ENCODE results near the gene FRMD4A. TPM values are rescaled to one million over a fixed set of nuclear protein-coding genes. Genes with fewer than 3 reads are reported as not detected.

Gene FRMD4A
- total and polyA plus RNA-seq, 2 experiments from 2014 or later: 5.4 to 10.3 TPM

DNA sequence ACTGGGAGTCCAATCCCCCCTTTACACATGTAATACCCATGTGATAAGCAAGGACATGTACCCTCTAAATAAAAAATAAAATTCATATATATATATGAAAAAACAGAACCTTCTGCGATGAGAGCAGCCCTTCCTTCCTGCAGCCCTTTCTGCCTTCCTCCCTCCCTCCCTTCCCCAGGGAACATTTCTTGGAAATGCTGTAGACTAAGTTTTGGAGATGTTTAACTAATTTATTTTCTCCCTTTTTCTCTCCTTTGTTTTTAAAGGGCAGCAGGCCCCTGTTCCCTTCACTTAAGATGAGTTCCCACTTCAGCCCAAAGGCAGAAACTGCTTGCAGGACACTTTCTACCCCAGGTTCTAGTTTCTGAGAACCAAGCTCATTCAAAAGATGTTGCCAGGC, 179.2 kb downstream of the FRMD4A start:
- Histone ChIP-seq H3K27me3 (peaks cover 4% of the 10 kb centered on the region), H3K27ac (no peak overlapping the region), H3K9me3 (ENCODE audit: low read depth) (no peaks in the 10 kb centered on the region), H3K9me2 (replicated peaks; ENCODE audit: insufficient read depth) (no peaks in the 10 kb centered on the region), H3K4me2 (no peak overlapping the region), H3K36me3 (replicated peaks; ENCODE audit: insufficient read depth, low read depth) (no peaks in the 10 kb centered on the region), H3K4me1 (ENCODE audit: insufficient read depth) (no peaks in the 10 kb centered on the region), H2AFZ (no peak overlapping the region), H3K79me2 (no peaks in the 10 kb centered on the region), H3K4me3 (no peak overlapping the region), H4K20me1 (ENCODE audit: insufficient read depth, poor library complexity, severe bottlenecking) (no peaks in the 10 kb centered on the region)
- WGBS (ENCODE audit: low lambda C conversion rate, missing lambda C conversion rate): 100% methylated on average over 1 of the region's 1 CpG
- TF ChIP-seq EZH2phosphoT487 (IDR thresholded peaks at IDR 0.05; ENCODE audit: low read depth, severe bottlenecking, unreplicated experiment): no peak
- TF ChIP-seq EZH2 (IDR thresholded peaks at IDR 0.05; ENCODE audit: borderline replicate concordance): no peak
- TF ChIP-seq CTCF (IDR thresholded peaks at IDR 0.05; ENCODE audit: poor library complexity): no peak
- DNase-seq (ENCODE audit: low spot score): no peak

DNA sequence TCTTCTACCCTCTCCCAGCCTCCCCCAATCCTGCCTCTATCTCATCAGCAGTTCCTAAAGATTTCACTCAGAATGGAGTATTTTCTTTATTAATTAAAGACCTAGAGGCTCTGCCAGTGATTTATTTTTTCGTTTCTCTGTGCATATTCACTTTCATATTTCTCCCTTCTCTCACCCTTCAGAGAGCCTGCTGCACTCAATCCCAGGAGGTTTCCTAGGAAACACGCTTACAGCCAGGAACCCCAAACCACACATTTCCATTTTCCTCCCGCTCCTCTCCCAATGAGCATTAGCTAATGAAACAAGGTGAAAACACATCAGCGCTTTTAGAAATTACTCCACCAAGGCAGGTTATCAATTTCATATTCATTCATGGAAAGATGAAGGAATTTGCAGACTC, 180.2 kb downstream of the FRMD4A start:
- no peak for DNase-seq (ENCODE audit: low spot score)
- Histone ChIP-seq H3K4me1 (ENCODE audit: insufficient read depth) (no peaks in the 10 kb centered on the region), H3K27me3 (peaks cover 4% of the 10 kb centered on the region), H3K27ac (no peak overlapping the region), H3K36me3 (replicated peaks; ENCODE audit: insufficient read depth, low read depth) (no peaks in the 10 kb centered on the region), H3K9me3 (ENCODE audit: low read depth) (no peaks in the 10 kb centered on the region), H3K4me3 (no peak overlapping the region), H4K20me1 (ENCODE audit: insufficient read depth, poor library complexity, severe bottlenecking) (no peaks in the 10 kb centered on the region), H2AFZ (no peak overlapping the region), H3K9me2 (replicated peaks; ENCODE audit: insufficient read depth) (no peaks in the 10 kb centered on the region), H3K79me2 (no peaks in the 10 kb centered on the region), H3K4me2 (no peak overlapping the region)
- TF ChIP-seq EZH2 (IDR thresholded peaks at IDR 0.05; ENCODE audit: borderline replicate concordance) (no peak), EZH2phosphoT487 (IDR thresholded peaks at IDR 0.05; ENCODE audit: low read depth, severe bottlenecking, unreplicated experiment) (no peak), CTCF (IDR thresholded peaks at IDR 0.05; ENCODE audit: poor library complexity) (no peak)
- WGBS (ENCODE audit: low lambda C conversion rate, missing lambda C conversion rate): 78% methylated on average over 4 of the region's 4 CpGs

DNA sequence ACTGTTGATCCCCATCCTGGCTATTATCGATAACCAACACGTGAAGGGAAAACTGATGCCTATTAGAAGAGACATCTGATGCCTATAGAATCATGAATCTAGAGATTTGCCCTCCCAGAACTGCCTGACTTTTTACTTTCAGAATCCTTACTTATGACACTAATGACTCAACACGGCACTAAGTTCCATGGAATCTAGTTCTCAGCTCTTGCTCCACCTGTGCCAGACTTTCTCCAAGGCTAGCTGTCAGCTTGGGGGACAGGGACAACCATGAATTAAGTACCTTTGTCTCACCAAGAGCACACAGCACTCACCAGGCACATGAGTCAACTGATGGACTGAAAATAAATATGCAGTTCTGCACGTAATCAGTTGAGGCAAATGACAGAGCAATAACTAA, 184.2 kb downstream of the FRMD4A start:
- Histone ChIP-seq H3K27me3 (peaks cover 19% of the 10 kb centered on the region), H3K36me3 (replicated peaks; ENCODE audit: insufficient read depth, low read depth) (no peaks in the 10 kb centered on the region), H2AFZ (no peak overlapping the region), H3K4me2 (no peak overlapping the region), H3K4me3 (no peak overlapping the region), H4K20me1 (ENCODE audit: insufficient read depth, poor library complexity, severe bottlenecking) (no peaks in the 10 kb centered on the region), H3K79me2 (no peaks in the 10 kb centered on the region), H3K4me1 (ENCODE audit: insufficient read depth) (no peaks in the 10 kb centered on the region), H3K9me3 (ENCODE audit: low read depth) (no peaks in the 10 kb centered on the region), H3K9me2 (replicated peaks; ENCODE audit: insufficient read depth) (no peaks in the 10 kb centered on the region), H3K27ac (no peak overlapping the region)
- WGBS (ENCODE audit: low lambda C conversion rate, missing lambda C conversion rate): 83% methylated on average over 4 of the region's 4 CpGs
- DNase-seq (ENCODE audit: low spot score): no peak
- TF ChIP-seq EZH2 (IDR thresholded peaks at IDR 0.05; ENCODE audit: borderline replicate concordance) (no peak), EZH2phosphoT487 (IDR thresholded peaks at IDR 0.05; ENCODE audit: low read depth, severe bottlenecking, unreplicated experiment) (no peak), CTCF (IDR thresholded peaks at IDR 0.05; ENCODE audit: poor library complexity) (no peak)

DNA sequence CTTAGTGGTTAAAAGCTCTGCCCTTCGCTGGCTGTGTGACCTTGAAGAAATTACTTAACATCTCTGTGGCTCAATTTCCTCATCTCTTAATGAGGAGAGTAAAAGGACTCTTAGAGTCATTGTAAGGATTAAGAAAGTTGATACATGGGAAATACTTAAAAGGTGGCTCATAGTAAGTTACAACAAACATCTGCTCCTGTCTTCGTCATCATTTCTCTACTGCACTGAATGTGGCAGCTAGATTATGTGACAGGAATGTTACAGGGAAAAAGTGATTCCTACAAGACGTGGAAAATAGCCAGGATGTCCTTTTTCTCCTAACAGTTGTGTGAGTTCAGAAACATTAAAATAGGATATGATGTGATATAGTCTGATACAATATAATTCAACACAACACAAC, 184.7 kb downstream of the FRMD4A start:
- no peak overlapping the region for H2AFZ ChIP-seq
- no peak overlapping the region for H3K4me2 ChIP-seq
- peaks cover 19% of the 10 kb centered on the region for H3K27me3 ChIP-seq
- no peaks in the 10 kb centered on the region for H3K9me3 ChIP-seq (ENCODE audit: low read depth)
- no peak for DNase-seq (ENCODE audit: low spot score)
- TF ChIP-seq EZH2phosphoT487 (IDR thresholded peaks at IDR 0.05; ENCODE audit: low read depth, severe bottlenecking, unreplicated experiment) (no peak), EZH2 (IDR thresholded peaks at IDR 0.05; ENCODE audit: borderline replicate concordance) (no peak), CTCF (IDR thresholded peaks at IDR 0.05; ENCODE audit: poor library complexity) (no peak)
- 81% methylated on average over 3 of the region's 3 CpGs for WGBS (ENCODE audit: low lambda C conversion rate, missing lambda C conversion rate)
- no peaks in the 10 kb centered on the region for H3K36me3 ChIP-seq (replicated peaks; ENCODE audit: insufficient read depth, low read depth)
- H3K27ac ChIP-seq: no peak overlapping the region
- no peak overlapping the region for H3K4me3 ChIP-seq
- H3K4me1 ChIP-seq (ENCODE audit: insufficient read depth): no peaks in the 10 kb centered on the region
- H4K20me1 ChIP-seq (ENCODE audit: insufficient read depth, poor library complexity, severe bottlenecking): no peaks in the 10 kb centered on the region
- H3K9me2 ChIP-seq (replicated peaks; ENCODE audit: insufficient read depth): no peaks in the 10 kb centered on the region
- no peaks in the 10 kb centered on the region for H3K79me2 ChIP-seq

Measured in hepatocyte (in vitro differentiated cells).